Panc1 (cell line): ENCODE measurements around the gene FAM114A2. TPM values are rescaled to one million over a fixed set of nuclear protein-coding genes. Genes with fewer than 3 reads are reported as not detected.

Experiments
- ATAC-seq: fragments of 200-7000 bp; cut with Tn5 transposase; 2 replicates; pipeline ENCODE4 v1.9.1; 2020; ENCODE audit warnings: mild to moderate bottlenecking, moderate library complexity
- BruUV-seq: library from RNA; stranded (reverse); fragments of 400-500 nt; replicated peaks from 2 replicates; lab custom pipeline; 2021; lab: Mats Ljungman, UMichigan
- CTCF ChIA-PET: fragments of 300-600 bp; sonication (Branson Sonifier 250); formaldehyde crosslinking; loops from one replicate; lab custom pipeline; 2022; ENCODE audit warnings: antibody characterized with exemption; lab: Charles Lee
- POLR2A ChIA-PET: fragments of 300-600 bp; sonication (Branson Sonifier 250); formaldehyde crosslinking; loops from one replicate; lab custom pipeline; 2022; ENCODE audit warnings: antibody characterized with exemption; lab: Charles Lee
- DNase-seq: peaks from one replicate; pipeline ENCODE4 v3.0.0-alpha.2; 2010; ENCODE audit warnings: low read depth, low spot score
- H3K27ac ChIP-seq: 2 replicates; pipeline ENCODE4 v1.5.1; 2011; ENCODE audit warnings: mild to moderate bottlenecking, low read length, inconsistent platforms
- H3K27me3 ChIP-seq: fragments of 200-500 bp; sonication (Bioruptor generic); 2 replicates; pipeline ENCODE4 v1.6.0; 2014; ENCODE audit warnings: low read length, inconsistent platforms; ENCODE audit not compliant: control insufficient read depth, insufficient read depth
- H3K36me3 ChIP-seq: fragments of 200-500 bp; sonication (Bioruptor generic); 2 replicates; pipeline ENCODE4 v1.5.1; 2014; ENCODE audit warnings: inconsistent platforms, mild to moderate bottlenecking, low read length, moderate library complexity; ENCODE audit not compliant: control insufficient read depth, insufficient read depth
- H3K4me1 ChIP-seq: 2 replicates; pipeline ENCODE4 v1.5.1; 2011; ENCODE audit warnings: inconsistent platforms, mild to moderate bottlenecking, low read length, moderate library complexity; ENCODE audit not compliant: control insufficient read depth, insufficient read depth
- H3K4me3 ChIP-seq, 2 experiments: 2 replicates each; pipeline ENCODE4 v1.5.1; 2011 to 2012; ENCODE audit warnings: low read depth in 2 of 2, low read length in 2 of 2, mild to moderate bottlenecking in 2 of 2, inconsistent platforms in 1 of 2, moderate library complexity in 1 of 2
- H3K9me3 ChIP-seq: fragments of 200-500 bp; sonication (Bioruptor generic); 2 replicates; pipeline ENCODE4 v1.5.1; 2014; ENCODE audit warnings: low read depth, mild to moderate bottlenecking, inconsistent platforms, low read length, moderate library complexity; ENCODE audit not compliant: control insufficient read depth, insufficient read depth
- CTCF ChIP-seq: fragments of 450-650 bp; IDR thresholded peaks from 2 replicates; pipeline ENCODE4 v1.5.1; 2017; ENCODE audit warnings: mild to moderate bottlenecking
- POLR2AphosphoS5 ChIP-seq: IDR thresholded peaks from 2 replicates; pipeline ENCODE4 v1.6.1; 2012; ENCODE audit warnings: mild to moderate bottlenecking, low read depth, low read length, moderate library complexity
- REST ChIP-seq, 2 experiments: IDR thresholded peaks; 2 replicates each; pipeline ENCODE4 v1.6.1; 2011 to 2012; ENCODE audit warnings: low read depth in 2 of 2, control low read depth in 1 of 2, low read length in 1 of 2, mild to moderate bottlenecking in 1 of 2, moderate library complexity in 1 of 2; ENCODE audit not compliant: insufficient read depth in 1 of 2
- SIN3A ChIP-seq: IDR thresholded peaks from 2 replicates; pipeline ENCODE4 v1.6.1; 2012; ENCODE audit warnings: low read depth, mild to moderate bottlenecking, low read length, moderate library complexity, borderline replicate concordance; ENCODE audit not compliant: insufficient read depth
- TCF7L2 ChIP-seq: IDR thresholded peaks from 2 replicates; pipeline ENCODE4 v1.6.1; 2011; ENCODE audit warnings: mild to moderate bottlenecking, low read depth, low read length, inconsistent platforms
- in situ Hi-C: cut with HindIII; loops from 2 replicates; pipeline ENCODE4 v1.10.0; 2016; ENCODE audit warnings: low sequenced_read_pairs, low pct_unique_long_range_greater_than_20kb
- intact Hi-C: fragments of 100-400 bp; cut with micrococcal nuclease; formaldehyde crosslinking; loops from one replicate; pipeline ENCODE4 v1.10.0; 2022; ENCODE audit not compliant: unreplicated experiment
- total RNA-seq: library from RNA; stranded (reverse); gene quantifications from one replicate; pipeline ENCODE4 v1.2.1, GENCODE V29; 2021; ENCODE audit not compliant: unreplicated experiment

FAM114A2 gene
- total RNA-seq, 1 experiment from 2014 or later, result 20.7 TPM

GRCh38 chr5:154086641-154087040 is 47.9 kb upstream of the FAM114A2 start:
- Histone ChIP-seq H3K36me3 (no peaks in the 10 kb centered on the region), H3K4me3 (no peak overlapping the region), H3K4me1 (no peaks in the 10 kb centered on the region; the same call in 1 of the 2 replicates), H3K9me3 (no peaks in the 10 kb centered on the region), H3K27me3 (peaks cover 11% of the 10 kb centered on the region), H3K27ac (no peak overlapping the region)
- ATAC-seq, result no peak
- no peak for DNase-seq
- TF ChIP-seq CTCF, result no peak
- TF ChIP-seq SIN3A, result no peak
- no peak for TF ChIP-seq TCF7L2
- TF ChIP-seq POLR2AphosphoS5, result no peak
- TF ChIP-seq REST (IDR thresholded peaks at IDR 0.05; ENCODE audit: insufficient read depth in 1 of 2, low read depth in 2 of 2, low read length in 1 of 2), result no peak
- no TSS peak for BruUV-seq
- POLR2A ChIA-PET, result no interaction called here
- intact Hi-C loops (no loop called here), in situ Hi-C loops (no loop called here)
- CTCF ChIA-PET, result interaction anchor here (0.7 kb wide), 1 partner anchor 14 kb away, joined by 3 read pairs; no protein-coding TSS in a partner anchor

GRCh38 chr5:154086146-154086545 is 47.4 kb upstream of the FAM114A2 start:
- intact Hi-C loops (no loop called here), in situ Hi-C loops (no loop called here)
- Histone ChIP-seq H3K4me3 (no peak overlapping the region), H3K36me3 (no peaks in the 10 kb centered on the region), H3K9me3 (no peaks in the 10 kb centered on the region), H3K4me1 (no peaks in the 10 kb centered on the region; the same call in 1 of the 2 replicates), H3K27me3 (peaks cover 9% of the 10 kb centered on the region), H3K27ac (no peak overlapping the region)
- no peak for TF ChIP-seq REST (IDR thresholded peaks at IDR 0.05; ENCODE audit: insufficient read depth in 1 of 2, low read depth in 2 of 2, low read length in 1 of 2)
- TF ChIP-seq CTCF, result no peak
- TF ChIP-seq POLR2AphosphoS5, result no peak
- no peak for TF ChIP-seq TCF7L2
- no peak for TF ChIP-seq SIN3A
- ChIA-PET POLR2A (no interaction called here), CTCF (interaction anchor here (0.7 kb wide), 1 partner anchor 14 kb away, joined by 3 read pairs; no protein-coding TSS in a partner anchor)
- ATAC-seq (no peak), DNase-seq (no peak)
- BruUV-seq, result no TSS peak
